Pancreas (tissue), 10 donors: ENCODE data around the gene TMEM9. TPM values are rescaled to one million over a fixed set of nuclear protein-coding genes. Genes with fewer than 3 reads are reported as not detected.
A peak's percentile ranks its signal among the peaks of the same experiment; 100 is the strongest.

Experiments used
- ATAC-seq, 4 donors: fragments of 200-7000 bp; cut with Tn5 transposase; one replicate each; pipeline versions ENCODE4 v1.8.0 to v1.9.1; 2020; ENCODE audit warnings: mild to moderate bottlenecking in 4 of 4, moderate library complexity in 4 of 4
- DNase-seq, 6 donors: peaks; one replicate each; pipeline ENCODE4 v3.0.0-alpha.2; 2020
- FAIRE-seq: peaks from 2 replicates; lab custom pipeline; 2012; peaks lifted over from hg19 to GRCh38; lab: Jason Lieb, UNC
- H3K27ac ChIP-seq, 4 donors: fragments of 200-600 bp; sonication (generic); 1 replicate in 3 of 4; 2 replicates in 1 of 4; pipeline versions ENCODE4 v1.5.0 to v1.8.0; 2020
- H3K27me3 ChIP-seq, 4 donors: fragments of 200-600 bp; one replicate each; pipeline ENCODE4 v1.8.0; 2021
- H3K36me3 ChIP-seq, 3 donors: fragments of 200-600 bp; sonication (generic) in 1 of 3; one replicate each; pipeline versions ENCODE4 v1.5.0 to v1.8.0; 2020 to 2021
- H3K4me1 ChIP-seq, 3 donors: fragments of 200-600 bp; one replicate each; pipeline ENCODE4 v1.8.0; 2021
- H3K4me3 ChIP-seq, 4 donors: fragments of 200-600 bp; sonication (generic) in 2 of 4; one replicate each; pipeline versions ENCODE4 v1.5.0 to v1.8.0; 2020 to 2021
- H3K9me3 ChIP-seq, 4 donors: fragments of 200-600 bp; one replicate each; pipeline ENCODE4 v1.8.0; 2021
- CTCF ChIP-seq, 4 donors: fragments of 200-600 bp; sonication (generic) in 3 of 4; IDR thresholded peaks; one replicate each; pipeline versions ENCODE4 v1.5.0 to v1.8.0; 2021; ENCODE audit warnings: antibody characterized with exemption in 4 of 4
- WGBS, 2 donors: extraction: QIAGEN DNeasy Blood & Tissue Kit; methylation state at CpG; one replicate each; pipeline ENCODE4 v1.1.7; 2013; 5-methylcytosine and 5-hydroxymethylcytosine counted together
- intact Hi-C, 3 donors: fragments of 100-400 bp; cut with DNase I; formaldehyde crosslinking; loops; one replicate each; pipeline versions ENCODE4 v1.11.1 to v1.14.2; 2022
- polyA plus RNA-seq, 2 donors: library from polyadenylated mRNA; stranded (reverse); fragments of 200-250 nt; gene quantifications; one replicate each; pipeline ENCODE4 v1.2.3, GENCODE V29; 2013
- total RNA-seq, 6 donors: library from RNA; stranded (reverse); fragmentation: NEBNext Ultra II Directional in 4 of 6; extraction: Animal tissue kit (Norgen Biotek cat#: 25700) in 4 of 6; gene quantifications; one replicate each; pipeline versions ENCODE4 v1.2.1 to v1.2.4, GENCODE V29; 2021 to 2023
- donor health status: healthy with polysubstance abuse.
- donor health status: DM: no; HTN: no; CAD: no; lungs with moderate emphysema.
- donor health status: DM: no; HTN: no; CAD: no.
- donor health status: control.
- donor health status: control.
- donor health status: Bipolar disorder and iron deficiency.
- donor health status: DM: yes; HTN: yes; CAD: no.
- donor health status: DM: no; HTN: no; CAD: no.
- donor health status: DM: no; HTN: no; CAD: no.
- donor health status: DM: yes; HTN: yes; CAD: no.

TMEM9 gene
- total and polyA plus RNA-seq, 8 donors = 21.3 to 87.7 (median 37.5) TPM

- FAIRE-seq = no peak
- 79 to 83% methylated on average over 10 of the region's 10 CpGs for WGBS, 2 donors
- Histone ChIP-seq H3K27me3 (no peaks in the 10 kb centered on the region), H3K36me3 (no peaks in the 10 kb centered on the region), H3K27ac (no peak overlapping the region), H3K4me1 (peaks cover 0 to under 1% (median 0%) of the 10 kb centered on the region in 3 donors), H3K9me3 (no peaks in the 10 kb centered on the region), H3K4me3 (no peak overlapping the region)
- peak in 1 of 6 donors; percentile 31 for DNase-seq
- ATAC-seq = no peak
- TF ChIP-seq CTCF (IDR thresholded peaks at IDR 0.05) = no peak
- intact Hi-C loops = loop anchor here in 2 of 3 donors (5.0 to 10.0 kb wide), 2 partner anchors 135 to 138 kb away; no protein-coding TSS in a partner anchor
Observed at GRCh38 chr1:201110138-201110537, 44.1 kb downstream of the TMEM9 start.

GRCh38 chr1:201109651-201110050 lies 44.6 kb downstream of the TMEM9 start:
- no peak for ATAC-seq
- H3K4me1 ChIP-seq = no peaks in the 10 kb centered on the region
- no peak for FAIRE-seq

GRCh38 chr1:201108614-201109013 lies 45.7 kb downstream of the TMEM9 start:
- Histone ChIP-seq H3K9me3 (no peaks in the 10 kb centered on the region), H3K27ac (no peak overlapping the region), H3K36me3 (no peaks in the 10 kb centered on the region), H3K27me3 (no peaks in the 10 kb centered on the region), H3K4me1 (no peaks in the 10 kb centered on the region), H3K4me3 (no peak overlapping the region)
- 81 to 83% methylated on average over 1 of the region's 1 CpG for WGBS, 2 donors
- TF ChIP-seq CTCF (IDR thresholded peaks at IDR 0.05) = no peak
- DNase-seq (peak in 1 of 6 donors; percentile 7), ATAC-seq (no peak), FAIRE-seq (no peak)
- intact Hi-C loops = no loop called here

More at GRCh38 chr1:201109651-201110050, 44.6 kb downstream of the TMEM9 start:
- Histone ChIP-seq H3K4me3 (no peak overlapping the region), H3K27me3 (no peaks in the 10 kb centered on the region), H3K36me3 (no peaks in the 10 kb centered on the region), H3K27ac (no peak overlapping the region), H3K9me3 (no peaks in the 10 kb centered on the region)
- TF ChIP-seq CTCF (IDR thresholded peaks at IDR 0.05) = no peak
- 90 to 100% methylated on average over 1 of the region's 1 CpG for WGBS, 2 donors
- intact Hi-C loops = loop anchor here in 2 of 3 donors (5.0 to 10.0 kb wide), 2 partner anchors 135 to 137 kb away; no protein-coding TSS in a partner anchor
- no peak for DNase-seq

- no peak for ATAC-seq
Observed at GRCh38 chr1:201105688-201106087, 48.6 kb downstream of the TMEM9 start.

More at GRCh38 chr1:201105688-201106087, 48.6 kb downstream of the TMEM9 start:
- no peak for DNase-seq
- Histone ChIP-seq H3K9me3 (no peaks in the 10 kb centered on the region), H3K36me3 (no peaks in the 10 kb centered on the region), H3K4me1 (no peaks in the 10 kb centered on the region), H3K4me3 (no peak overlapping the region), H3K27ac (no peak overlapping the region), H3K27me3 (no peaks in the 10 kb centered on the region)
- FAIRE-seq = no peak
- 66 to 74% methylated on average over 5 of the region's 5 CpGs for WGBS, 2 donors
- TF ChIP-seq CTCF (IDR thresholded peaks at IDR 0.05) = no peak
- intact Hi-C loops = no loop called here
